Psoas muscle (tissue), 8 donors: ENCODE measurements around the gene DVL1. TPM values are rescaled to one million over a fixed set of nuclear protein-coding genes. Genes with fewer than 3 reads are reported as not detected.
"Not testable (repeated sequence)": the region's sequence is repeated elsewhere in the genome, so short reads cannot be mapped to it uniquely, and the experiment has no call there.

ENCODE experiments used
- ATAC-seq, 4 donors: fragments of 200-7000 bp; cut with Tn5 transposase; one replicate each; pipeline ENCODE4 v1.9.1; 2020; ENCODE audit warnings: moderate library complexity in 3 of 4, mild to moderate bottlenecking in 2 of 4
- DNase-seq, 2 donors: peaks; one replicate each; pipeline ENCODE4 v3.0.0-alpha.2; 2020
- H3K27ac ChIP-seq: fragments of 200-600 bp; one replicate; pipeline ENCODE4 v1.8.0; 2022
- H3K27me3 ChIP-seq, 3 donors: fragments of 200-600 bp in 1 of 3; one replicate each; pipeline versions ENCODE4 v1.6.1 to v1.8.0; 2013 to 2022; ENCODE audit warnings: low read length in 2 of 3, mild to moderate bottlenecking in 2 of 3, moderate library complexity in 1 of 3; ENCODE audit not compliant: insufficient read depth in 3 of 3
- H3K36me3 ChIP-seq, 2 donors: fragments of 200-600 bp in 1 of 2; one replicate each; pipeline versions ENCODE4 v1.6.1 to v1.8.0; 2013 to 2022; ENCODE audit warnings: low read depth in 1 of 2, mild to moderate bottlenecking in 1 of 2, moderate library complexity in 1 of 2; ENCODE audit not compliant: insufficient read depth in 1 of 2
- H3K4me1 ChIP-seq: fragments of 200-600 bp; one replicate; pipeline ENCODE4 v1.8.0; 2022
- H3K4me3 ChIP-seq: fragments of 200-600 bp; one replicate; pipeline ENCODE4 v1.8.0; 2022; ENCODE audit warnings: mild to moderate bottlenecking
- H3K9me3 ChIP-seq: fragments of 200-600 bp; one replicate; pipeline ENCODE4 v1.8.0; 2022
- WGBS, 3 donors: extraction: QIAGEN DNeasy Blood & Tissue Kit; methylation state at CpG; one replicate each; pipeline versions ENCODE4 v1.1.6 to v1.1.7; 2013; 5-methylcytosine and 5-hydroxymethylcytosine counted together
- intact Hi-C, 2 donors: fragments of 100-400 bp; cut with DNase I; formaldehyde crosslinking; loops; one replicate each; pipeline versions ENCODE4 v1.11.0 to v1.14.2; 2022
- polyA plus RNA-seq, 3 donors: library from polyadenylated mRNA; stranded (reverse); fragments of 200-250 nt; gene quantifications; one replicate each; pipeline ENCODE4 v1.2.3, GENCODE V29; 2013
- total RNA-seq, 4 donors: library from RNA; stranded (reverse); fragmentation: NEBNext Ultra II Directional in 2 of 4; extraction: Animal tissue kit (Norgen Biotek cat#: 25700) in 2 of 4; gene quantifications; one replicate each; pipeline versions ENCODE4 v1.2.1 to v1.2.4, GENCODE V29; 2021 to 2023
- TF ChIP-seq, protein P1 (sequence below): fragments of 200-600 bp; IDR thresholded peaks from one replicate; pipeline ENCODE4 v1.8.0; 2022; ENCODE audit warnings: antibody characterized with exemption
- donor health status: healthy with polysubstance abuse.
- donor health status: DM: no; HTN: no; CAD: no; lungs with moderate emphysema.
- donor health status: Bipolar disorder and iron deficiency.
- donor health status: healthy.
- donor health status: DM: yes; HTN: yes; CAD: no.
- donor health status: DM: no; HTN: no; CAD: no.
- donor health status: DM: no; HTN: no; CAD: no.
- donor health status: DM: yes; HTN: yes; CAD: no.

DVL1 gene
- total and polyA plus RNA-seq, 7 donors = 162 to 215 (median 208) TPM

DNA sequence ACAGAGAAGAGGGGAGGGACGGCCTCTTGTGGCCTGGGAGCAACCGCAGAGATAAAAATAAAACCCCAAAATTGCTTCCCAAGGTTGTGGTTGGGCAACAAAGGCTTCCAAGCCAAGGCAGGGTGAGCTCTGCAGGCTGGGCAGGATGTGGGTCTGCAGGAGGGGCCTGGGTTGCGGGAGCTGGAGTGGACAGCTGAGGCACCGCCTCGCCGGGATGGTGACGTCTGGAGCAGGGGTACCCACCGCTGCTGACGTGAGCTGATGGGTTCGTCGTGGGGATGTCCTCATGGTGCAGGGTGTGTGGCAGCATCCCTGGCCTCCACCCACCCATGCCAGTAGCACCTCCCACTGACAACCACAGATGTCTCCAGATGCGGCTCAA, 22.1 kb upstream of the DVL1 start:
- Histone ChIP-seq H3K27me3 (no peaks in the 10 kb centered on the region), H3K36me3 (peaks cover 0 to 12% of the 10 kb centered on the region in 2 donors), H3K9me3 (no peaks in the 10 kb centered on the region), H3K4me1 (peaks cover 32% of the 10 kb centered on the region), H3K4me3 (no peak overlapping the region), H3K27ac (no peak overlapping the region)
- TF ChIP-seq, protein P1, sequence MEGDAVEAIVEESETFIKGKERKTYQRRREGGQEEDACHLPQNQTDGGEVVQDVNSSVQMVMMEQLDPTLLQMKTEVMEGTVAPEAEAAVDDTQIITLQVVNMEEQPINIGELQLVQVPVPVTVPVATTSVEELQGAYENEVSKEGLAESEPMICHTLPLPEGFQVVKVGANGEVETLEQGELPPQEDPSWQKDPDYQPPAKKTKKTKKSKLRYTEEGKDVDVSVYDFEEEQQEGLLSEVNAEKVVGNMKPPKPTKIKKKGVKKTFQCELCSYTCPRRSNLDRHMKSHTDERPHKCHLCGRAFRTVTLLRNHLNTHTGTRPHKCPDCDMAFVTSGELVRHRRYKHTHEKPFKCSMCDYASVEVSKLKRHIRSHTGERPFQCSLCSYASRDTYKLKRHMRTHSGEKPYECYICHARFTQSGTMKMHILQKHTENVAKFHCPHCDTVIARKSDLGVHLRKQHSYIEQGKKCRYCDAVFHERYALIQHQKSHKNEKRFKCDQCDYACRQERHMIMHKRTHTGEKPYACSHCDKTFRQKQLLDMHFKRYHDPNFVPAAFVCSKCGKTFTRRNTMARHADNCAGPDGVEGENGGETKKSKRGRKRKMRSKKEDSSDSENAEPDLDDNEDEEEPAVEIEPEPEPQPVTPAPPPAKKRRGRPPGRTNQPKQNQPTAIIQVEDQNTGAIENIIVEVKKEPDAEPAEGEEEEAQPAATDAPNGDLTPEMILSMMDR = no peak
- DNase-seq (peak in 1 of 2 donors; percentile 49), ATAC-seq (no peak)
- 46 to 61% (median 47%) methylated on average over 12 of the region's 12 CpGs for WGBS, 3 donors
- intact Hi-C loops = no loop called here

DNA sequence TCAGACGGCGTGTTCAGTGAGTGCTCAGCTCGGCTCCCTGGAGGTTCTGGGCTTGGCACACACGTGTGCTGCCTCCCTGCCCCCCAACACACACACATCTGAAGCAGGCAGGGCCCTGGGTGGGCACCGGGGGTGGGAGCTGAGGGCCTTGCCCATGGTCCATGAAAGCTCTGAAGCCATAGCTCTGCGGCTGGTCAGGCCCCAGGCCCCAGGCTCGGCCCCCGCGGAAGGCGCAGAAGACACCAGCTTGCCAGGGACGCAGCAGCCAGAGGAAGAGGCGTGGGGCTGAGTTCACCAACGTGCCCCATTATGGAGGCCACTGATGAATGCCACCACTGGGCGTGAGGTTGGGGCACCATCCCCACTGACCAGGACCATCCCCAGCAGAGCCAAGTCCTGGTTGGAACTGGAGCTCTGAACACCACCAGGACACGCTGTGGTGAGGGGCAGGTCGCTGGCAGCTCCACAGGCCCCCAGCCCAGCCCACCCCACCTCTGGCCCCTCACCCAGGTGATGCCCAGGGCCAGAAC, 21.6 kb upstream of the DVL1 start:
- no peak overlapping the region for H3K27ac ChIP-seq
- H3K36me3 ChIP-seq = peaks cover 0 to 12% of the 10 kb centered on the region in 2 donors
- peaks cover 28% of the 10 kb centered on the region for H3K4me1 ChIP-seq
- H3K27me3 ChIP-seq = no peaks in the 10 kb centered on the region
- TF ChIP-seq, protein P1 = no peak
- WGBS, 3 donors = 77 to 79% (median 78%) methylated on average over 16 of the region's 16 CpGs
- DNase-seq (peak in 1 of 2 donors; percentile 53), ATAC-seq (no peak)
- intact Hi-C loops = no loop called here
- H3K4me3 ChIP-seq = no peak overlapping the region
- no peaks in the 10 kb centered on the region for H3K9me3 ChIP-seq

DNA sequence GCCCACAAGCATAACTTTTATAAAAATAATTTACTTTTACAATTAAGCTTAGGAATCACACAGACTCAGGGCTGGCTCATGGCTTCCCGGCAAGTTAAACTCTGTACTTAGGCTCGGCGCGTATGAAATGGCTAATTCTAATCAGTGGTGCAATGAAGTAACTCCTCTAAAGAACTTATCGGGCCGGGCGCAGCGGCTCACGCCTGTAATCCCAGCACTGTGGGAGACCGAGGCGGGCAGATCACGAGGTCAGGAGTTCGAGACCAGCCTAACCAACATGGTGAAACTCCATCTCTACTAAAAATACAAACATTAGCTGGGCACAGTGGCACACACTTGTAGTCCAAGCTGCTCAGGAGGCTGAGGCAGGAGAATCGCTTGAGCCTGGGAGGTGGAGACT, 20.9 kb upstream of the DVL1 start:
- H3K9me3 ChIP-seq, DNase-seq, H3K27ac ChIP-seq, H3K4me3 ChIP-seq, ATAC-seq, intact Hi-C loops, H3K27me3 ChIP-seq: not testable (repeated sequence)
- Histone ChIP-seq H3K4me1 (peaks cover 26% of the 10 kb centered on the region), H3K36me3 (peaks cover 0 to 12% of the 10 kb centered on the region in 2 donors)
- WGBS, 3 donors = 90 to 93% (median 91%) methylated on average over 14 of the region's 14 CpGs

DNA sequence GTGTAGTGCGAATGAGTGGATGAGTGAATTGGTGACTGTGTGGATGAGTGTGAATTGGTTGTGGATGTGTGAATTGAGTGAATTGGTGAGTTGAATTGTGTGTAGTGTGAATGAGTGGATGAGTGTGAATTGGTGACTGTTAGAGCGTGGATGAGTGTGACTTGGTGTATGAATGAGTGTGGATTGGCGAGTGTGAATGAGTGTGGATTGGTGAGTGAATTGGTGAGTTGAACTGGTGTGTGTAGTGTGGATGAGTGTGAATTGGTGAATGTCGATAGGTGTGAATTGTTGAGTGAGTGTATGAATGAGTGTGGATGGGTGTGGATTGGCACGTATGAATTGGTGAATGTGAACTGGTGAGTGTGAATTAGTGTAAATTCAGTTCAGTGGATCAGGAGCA, 18.1 kb upstream of the DVL1 start:
- intact Hi-C loops = no loop called here
- DNase-seq (no peak), ATAC-seq (no peak)
- H3K9me3 ChIP-seq = no peaks in the 10 kb centered on the region
- H3K27ac ChIP-seq = no peak overlapping the region
- TF ChIP-seq, protein P1 = no peak
- H3K27me3 ChIP-seq = no peaks in the 10 kb centered on the region
- peaks cover 7% of the 10 kb centered on the region for H3K4me1 ChIP-seq
- WGBS, 3 donors = 94 to 97% (median 96%) methylated on average over 5 of the region's 5 CpGs
- H3K4me3 ChIP-seq = no peak overlapping the region
- H3K36me3 ChIP-seq = no peaks in the 10 kb centered on the region

DNA sequence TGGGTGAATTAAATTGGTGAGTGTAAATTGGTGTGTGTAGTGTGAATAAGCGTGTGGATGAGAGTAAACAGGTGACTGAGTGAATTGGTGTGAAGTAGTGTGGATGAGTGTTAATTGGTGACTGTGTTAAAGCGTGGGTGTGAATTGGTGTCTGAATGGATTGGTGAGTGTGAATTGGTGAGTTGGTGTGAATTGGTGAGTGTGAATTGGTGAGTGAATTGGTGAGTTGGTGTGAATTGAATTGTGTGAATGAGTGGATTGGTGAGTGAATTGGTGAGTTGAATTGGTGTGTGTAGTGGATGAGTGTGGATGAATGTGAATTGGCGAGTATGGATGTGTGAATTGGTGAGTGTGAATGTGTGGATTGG, 17.5 kb upstream of the DVL1 start:
- DNase-seq = no peak
- H3K9me3 ChIP-seq = no peaks in the 10 kb centered on the region
- 94 to 98% (median 97%) methylated on average over 3 of the region's 3 CpGs for WGBS, 3 donors
- no peaks in the 10 kb centered on the region for H3K36me3 ChIP-seq
- ATAC-seq = no peak
- intact Hi-C loops = no loop called here
- TF ChIP-seq, protein P1 = no peak
- no peak overlapping the region for H3K27ac ChIP-seq
- H3K4me3 ChIP-seq = no peak overlapping the region
- peaks cover 1% of the 10 kb centered on the region for H3K4me1 ChIP-seq
- H3K27me3 ChIP-seq = peaks cover 0 to 4% (median under 1%) of the 10 kb centered on the region in 3 donors
